DMS79 treated with DMSO at 0.1 percent for 48 hours (cell line): ENCODE measurements around the gene SYNC.
"Not testable (repeated sequence)": the region's sequence is repeated elsewhere in the genome, so short reads cannot be mapped to it uniquely, and the experiment has no call there.

ENCODE experiments used
- DNase-seq: peaks from one replicate; lab custom pipeline; 2025; lab: John Stamatoyannopoulos, UW

SYNC gene

DNA sequence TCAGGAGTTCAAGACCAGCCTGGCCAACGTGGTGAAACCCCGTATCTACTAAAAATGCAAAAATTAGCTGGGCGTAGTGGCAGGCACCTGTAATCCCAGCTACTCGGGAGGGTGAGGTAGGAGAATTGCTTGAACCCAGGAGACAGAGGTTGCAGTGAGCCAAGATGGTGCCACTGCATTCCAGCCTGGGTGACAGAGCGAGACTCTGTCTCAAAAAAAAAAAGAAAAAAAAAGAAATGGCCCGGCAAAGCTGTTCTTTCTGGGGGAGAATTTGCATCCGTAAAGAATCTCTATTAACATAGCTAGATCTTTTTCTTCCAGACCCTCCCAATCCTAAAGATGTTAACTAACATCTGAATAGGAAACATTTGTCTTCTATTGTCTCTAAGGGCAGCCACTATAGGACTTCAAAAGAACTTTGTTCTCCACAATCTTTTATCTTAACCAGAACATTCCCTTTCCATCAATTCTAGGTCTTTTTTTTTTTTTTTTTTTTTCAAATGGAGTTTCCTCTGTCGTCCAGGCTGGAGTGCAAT is 60.2 kb downstream of the SYNC start:
- DNase-seq = not testable (repeated sequence)

DNA sequence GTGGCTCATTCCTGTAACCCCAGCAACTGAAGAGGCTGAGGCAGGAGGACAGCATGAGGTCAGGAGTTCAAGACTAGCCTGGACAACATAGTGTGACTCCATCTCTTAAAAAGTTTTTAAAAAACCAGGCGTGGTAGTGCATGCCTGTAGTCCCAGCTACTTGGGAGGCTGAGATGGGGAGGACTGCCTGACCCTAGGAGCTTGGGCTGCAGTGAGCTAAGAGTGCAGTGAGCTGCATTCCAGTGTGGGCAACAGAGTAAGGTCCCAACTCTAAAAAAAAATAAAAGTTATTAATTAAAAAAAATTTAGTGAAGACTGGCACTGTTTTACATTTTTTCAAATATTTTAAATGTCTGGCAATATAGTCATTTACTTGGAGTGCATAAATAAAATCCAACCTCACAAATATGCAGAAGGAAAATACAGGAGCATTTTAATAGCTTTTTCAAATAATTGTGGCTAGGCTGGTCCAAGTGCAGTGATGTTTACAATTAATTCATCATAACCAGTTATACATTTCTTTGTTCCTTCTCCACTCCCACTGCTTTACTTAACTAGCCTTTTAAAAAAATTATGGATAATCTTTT is 63.0 kb downstream of the SYNC start:
- no peak for DNase-seq

DNA sequence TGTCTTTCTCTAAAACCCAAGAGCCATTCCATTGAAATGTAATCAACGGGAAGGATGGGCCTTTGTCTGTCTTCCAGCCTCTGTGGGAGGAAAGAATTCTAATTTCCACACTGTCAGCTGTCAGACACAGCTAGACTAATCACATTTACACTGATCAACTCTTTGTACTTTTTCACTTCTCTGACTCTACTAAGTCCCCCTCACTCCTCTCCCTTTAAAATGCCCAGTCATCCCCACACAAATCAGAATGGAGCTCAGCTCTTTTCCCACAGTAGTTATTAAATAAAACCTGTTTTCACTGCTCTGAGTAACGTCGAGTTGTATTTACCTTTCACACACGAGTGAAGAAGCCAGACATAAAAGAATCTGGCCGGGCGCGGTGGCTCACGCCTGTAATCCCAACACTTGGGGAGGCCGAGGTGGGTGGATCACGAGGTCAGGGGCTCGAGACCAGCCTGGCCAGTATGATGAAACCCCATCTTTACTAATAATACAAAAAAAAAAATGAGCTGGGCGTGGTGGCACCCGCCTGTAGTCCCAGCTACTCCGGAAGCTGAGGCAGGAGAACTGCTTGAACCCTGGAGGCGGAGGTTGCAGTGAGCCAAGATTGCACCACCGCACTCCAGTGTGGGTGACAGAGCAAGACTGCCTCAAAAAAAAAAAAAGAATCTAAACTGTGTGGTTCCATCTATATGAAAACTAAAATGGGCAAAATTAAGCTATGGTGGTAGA is 65.5 kb downstream of the SYNC start:
- DNase-seq = no peak

DNA sequence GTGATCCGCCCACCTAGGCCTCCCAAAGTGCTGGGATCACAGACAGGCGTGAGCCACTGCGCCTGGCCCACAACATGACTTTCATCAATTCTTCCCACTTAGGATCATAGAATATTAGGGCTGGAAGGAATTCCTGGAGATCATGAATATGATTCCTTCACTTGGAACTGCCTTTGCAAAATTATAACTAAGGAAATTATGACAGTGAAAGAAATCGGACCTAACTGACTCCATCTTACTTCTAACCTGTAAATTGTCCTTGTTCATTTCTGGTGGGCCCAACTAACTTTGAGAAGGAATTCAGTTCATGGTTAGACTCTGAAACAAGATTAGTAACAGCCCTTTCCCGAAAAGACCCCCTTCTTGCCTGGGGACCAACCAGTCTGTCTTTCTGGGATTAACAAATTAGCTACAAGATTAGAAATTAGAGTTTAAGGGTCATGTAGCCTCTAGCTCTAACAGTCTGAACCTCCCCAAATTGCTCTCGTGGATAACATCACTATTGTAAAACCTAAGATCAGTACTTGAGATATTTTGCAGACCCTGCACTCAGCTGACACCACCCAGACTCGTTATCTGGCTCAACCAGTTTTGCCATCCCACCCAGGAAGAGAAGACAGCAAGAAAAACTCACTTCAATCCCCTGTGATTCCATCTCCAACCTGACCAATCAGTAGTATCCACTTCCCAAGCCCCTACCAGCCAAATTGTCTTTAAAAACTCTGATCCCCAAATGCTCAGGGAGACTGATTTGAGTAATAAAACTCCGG is 66.9 kb downstream of the SYNC start:
- DNase-seq = no peak

DNA sequence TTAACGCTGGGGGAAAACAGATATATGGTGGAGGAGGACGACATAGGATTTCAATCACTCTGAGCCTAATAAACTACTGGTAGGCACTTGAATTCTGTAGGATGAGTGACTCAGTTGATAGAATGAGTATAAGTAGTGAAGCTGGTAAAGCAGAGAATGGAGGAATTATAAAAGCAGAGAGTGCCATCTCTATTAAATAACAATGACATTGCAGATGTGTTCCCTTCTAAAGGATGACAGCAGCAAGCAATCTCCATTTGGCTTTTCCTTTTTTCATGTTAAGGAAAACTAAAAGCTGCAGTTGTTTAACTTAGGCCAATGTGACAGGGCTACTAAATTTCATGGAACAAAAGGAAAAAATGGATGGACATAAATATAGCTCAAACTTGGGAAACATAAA is 69.7 kb downstream of the SYNC start:
- DNase-seq = no peak

DNA sequence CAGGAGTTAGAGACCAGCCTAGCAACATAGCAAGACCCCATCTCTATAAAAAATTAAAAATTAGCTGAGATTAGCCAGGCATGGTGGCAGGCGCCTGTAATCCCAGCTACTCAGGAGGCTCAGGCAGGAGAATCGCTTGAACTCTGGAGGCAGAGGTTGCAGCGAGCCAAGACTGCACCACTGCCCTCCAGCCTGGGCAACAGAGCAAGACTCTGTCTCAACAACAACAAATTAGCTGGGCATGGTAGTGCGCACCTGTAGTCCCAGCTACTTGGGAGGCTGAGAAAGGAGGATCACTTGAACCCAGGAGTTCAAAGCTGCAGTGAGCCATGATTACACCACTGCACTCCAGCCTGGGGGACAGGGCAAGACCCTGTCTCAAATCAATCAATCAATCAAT is 72.4 kb downstream of the SYNC start:
- DNase-seq = not testable (repeated sequence)
